Coronary artery (tissue), 2 donors: ENCODE measurements around the gene ST8SIA4.

ENCODE experiments used
- DNase-seq: peaks from one replicate; pipeline ENCODE4 v3.0.0-alpha.2; 2017; ENCODE audit warnings: low spot score
- H3K27ac ChIP-seq, 2 donors: fragments of 200-600 bp; sonication (generic); one replicate each; pipeline ENCODE4 v1.5.1; 2016 to 2019
- H3K4me3 ChIP-seq: fragments of 200-600 bp; sonication (generic); 2 replicates; pipeline ENCODE4 v1.5.1; 2016; ENCODE audit warnings: mild to moderate bottlenecking, moderate library complexity
- TF ChIP-seq, protein P1 (sequence below): fragments of 200-600 bp; sonication (generic); IDR thresholded peaks from one replicate; pipeline ENCODE4 v1.5.1; 2019; ENCODE audit warnings: antibody characterized with exemption

ST8SIA4 gene

DNA sequence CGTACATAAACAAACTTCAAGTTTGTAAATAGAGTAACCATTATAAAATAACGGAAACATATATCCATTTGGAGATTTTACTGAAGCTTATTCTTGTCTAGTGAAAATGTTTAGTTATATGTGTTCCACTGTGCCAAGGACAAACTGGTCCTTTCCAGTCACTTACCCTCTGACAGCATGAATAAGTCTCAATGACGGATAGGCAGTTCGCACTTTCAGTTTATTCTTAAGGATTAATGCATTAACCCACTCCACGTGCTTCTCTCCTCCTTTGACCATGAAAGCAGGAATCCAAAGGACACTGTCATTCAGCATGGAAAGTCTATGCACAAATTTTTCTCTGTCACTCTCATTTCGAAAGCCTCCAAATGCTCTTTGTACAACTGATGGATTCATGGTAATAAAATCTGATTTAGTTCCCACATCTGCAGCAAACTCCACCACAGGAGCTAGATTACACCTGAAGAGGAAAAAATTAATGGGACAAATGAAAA is 47.1 kb downstream of the ST8SIA4 start:
- DNase-seq = no peak
- no peak overlapping the region for H3K27ac ChIP-seq
- H3K4me3 ChIP-seq = no peak overlapping the region
- TF ChIP-seq, protein P1, sequence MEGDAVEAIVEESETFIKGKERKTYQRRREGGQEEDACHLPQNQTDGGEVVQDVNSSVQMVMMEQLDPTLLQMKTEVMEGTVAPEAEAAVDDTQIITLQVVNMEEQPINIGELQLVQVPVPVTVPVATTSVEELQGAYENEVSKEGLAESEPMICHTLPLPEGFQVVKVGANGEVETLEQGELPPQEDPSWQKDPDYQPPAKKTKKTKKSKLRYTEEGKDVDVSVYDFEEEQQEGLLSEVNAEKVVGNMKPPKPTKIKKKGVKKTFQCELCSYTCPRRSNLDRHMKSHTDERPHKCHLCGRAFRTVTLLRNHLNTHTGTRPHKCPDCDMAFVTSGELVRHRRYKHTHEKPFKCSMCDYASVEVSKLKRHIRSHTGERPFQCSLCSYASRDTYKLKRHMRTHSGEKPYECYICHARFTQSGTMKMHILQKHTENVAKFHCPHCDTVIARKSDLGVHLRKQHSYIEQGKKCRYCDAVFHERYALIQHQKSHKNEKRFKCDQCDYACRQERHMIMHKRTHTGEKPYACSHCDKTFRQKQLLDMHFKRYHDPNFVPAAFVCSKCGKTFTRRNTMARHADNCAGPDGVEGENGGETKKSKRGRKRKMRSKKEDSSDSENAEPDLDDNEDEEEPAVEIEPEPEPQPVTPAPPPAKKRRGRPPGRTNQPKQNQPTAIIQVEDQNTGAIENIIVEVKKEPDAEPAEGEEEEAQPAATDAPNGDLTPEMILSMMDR = no peak

DNA sequence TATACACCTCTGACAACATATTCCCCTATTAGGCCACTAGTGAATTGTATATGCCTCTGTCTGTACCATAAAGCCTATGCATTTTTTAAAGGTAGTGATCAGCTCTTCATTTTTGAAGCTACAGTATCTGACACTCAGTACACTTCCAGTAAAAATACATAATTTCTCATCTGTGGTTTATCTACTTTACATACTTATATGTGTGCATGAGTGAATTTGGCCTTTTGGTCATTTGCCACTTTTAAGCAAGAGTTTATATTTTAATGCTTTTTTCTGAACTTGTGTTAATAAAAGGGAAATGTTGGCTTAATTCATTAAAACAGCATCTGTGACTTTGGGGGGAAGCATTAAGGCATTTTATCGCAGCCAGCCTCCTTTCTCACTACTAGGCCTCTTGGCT is 47.8 kb downstream of the ST8SIA4 start:
- no peak overlapping the region for H3K27ac ChIP-seq

GRCh38 chr5:100854591-100854990 is 48.5 kb downstream of the ST8SIA4 start:
- no peak for DNase-seq
- TF ChIP-seq, protein P1 = no peak
- no peak overlapping the region for H3K27ac ChIP-seq
- no peak overlapping the region for H3K4me3 ChIP-seq

More for the DNA sequence above, 47.8 kb downstream of the ST8SIA4 start:
- H3K4me3 ChIP-seq = no peak overlapping the region
- no peak for DNase-seq
- TF ChIP-seq, protein P1 = no peak

DNA sequence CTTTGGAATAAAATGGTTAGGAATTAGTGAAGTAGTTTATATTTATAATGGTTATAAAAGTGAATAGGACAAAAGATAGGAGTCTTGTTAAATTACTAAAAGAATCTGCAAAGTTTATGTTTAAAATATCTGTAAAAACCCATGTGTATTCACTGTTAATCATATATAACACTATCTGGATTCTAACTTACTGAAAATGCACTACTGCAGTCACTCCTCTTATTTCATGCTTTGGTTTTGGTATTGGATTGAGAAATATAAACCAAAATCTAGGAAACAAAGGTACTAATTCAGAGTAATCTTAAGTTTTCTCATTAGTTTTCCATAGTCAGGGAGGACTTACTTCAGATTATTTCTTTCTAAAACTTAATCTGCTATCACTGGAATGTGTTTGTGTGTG is 49.5 kb downstream of the ST8SIA4 start:
- no peak overlapping the region for H3K27ac ChIP-seq
- no peak overlapping the region for H3K4me3 ChIP-seq
- no peak for DNase-seq
- TF ChIP-seq, protein P1 = no peak

DNA sequence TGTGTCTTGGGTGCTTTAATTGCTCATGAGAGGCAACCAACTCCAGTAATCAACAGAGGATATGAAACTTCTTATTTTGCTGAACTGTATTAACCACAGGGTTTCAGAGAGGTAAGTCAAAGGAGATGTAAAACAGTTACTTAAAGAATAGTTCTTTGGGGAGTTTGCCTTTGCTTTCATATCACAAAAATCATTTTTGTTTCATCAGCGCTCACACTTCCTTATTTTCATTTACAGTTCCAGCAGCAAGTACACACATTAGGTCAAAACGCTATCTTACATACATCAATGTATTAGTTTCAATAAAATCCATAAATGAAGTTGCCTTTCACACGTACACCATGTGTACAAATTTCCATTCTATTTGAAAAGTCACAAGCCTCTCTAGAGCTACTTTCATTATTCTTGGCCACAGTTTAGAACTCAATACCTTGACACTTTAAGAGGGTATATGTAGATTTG is 50.1 kb downstream of the ST8SIA4 start:
- Histone ChIP-seq H3K4me3 (no peak overlapping the region), H3K27ac (no peak overlapping the region)
- DNase-seq = no peak
- TF ChIP-seq, protein P1 = no peak

- no peak for DNase-seq
- TF ChIP-seq, protein P1 = no peak
- Histone ChIP-seq H3K27ac (no peak overlapping the region), H3K4me3 (no peak overlapping the region)
These were observed 51.0 kb downstream of the ST8SIA4 start for GRCh38 chr5:100852051-100852450.

GRCh38 chr5:100846772-100847171 is 56.3 kb downstream of the ST8SIA4 start:
- no peak overlapping the region for H3K4me3 ChIP-seq
- TF ChIP-seq, protein P1 = no peak
- H3K27ac ChIP-seq = no peak overlapping the region
- DNase-seq = no peak
